HCT116 (cell line): ENCODE measurements around the gene NOP53. TPM values are rescaled to one million over a fixed set of nuclear protein-coding genes. Genes with fewer than 3 reads are reported as not detected.
"Not testable (repeated sequence)": the region's sequence is repeated elsewhere in the genome, so short reads cannot be mapped to it uniquely, and the experiment has no call there.

Experiments used
- ATAC-seq: fragments of 200-7000 bp; cut with Tn5 transposase; 2 replicates; pipeline ENCODE4 v1.9.1; 2020; ENCODE audit warnings: mild to moderate bottlenecking, moderate library complexity
- BruUV-seq: library from RNA; stranded (reverse); fragments of 400-500 nt; replicated peaks from 2 replicates; lab custom pipeline; 2021; lab: Mats Ljungman, UMichigan
- CTCF ChIA-PET: fragments of 300-600 bp; sonication (Branson Sonifier 250); formaldehyde crosslinking; loops from one replicate; lab custom pipeline; 2021; ENCODE audit warnings: antibody characterized with exemption; lab: Charles Lee
- POLR2A ChIA-PET: fragments of 300-600, 350-600 bp; sonication (Branson Sonifier 250); formaldehyde crosslinking; loops from one replicate; lab custom pipeline; 2021; ENCODE audit warnings: antibody characterized with exemption; lab: Charles Lee
- RAD21 ChIA-PET, 2 experiments: fragments of 300-600 bp; sonication (Branson Sonifier 250); formaldehyde crosslinking; loops; one replicate each; lab custom pipeline; 2023; ENCODE audit warnings: low total read pairs in 2 of 2; ENCODE audit not compliant: uncharacterized antibody in 2 of 2, unreplicated experiment in 2 of 2, low non-redundant PET in 1 of 2; lab: Charles Lee
- DNase-seq: peaks from one replicate; pipeline ENCODE4 v3.0.0-alpha.2; 2010; ENCODE audit warnings: low read depth, low spot score
- H2AFZ ChIP-seq: fragments of 200-600 bp; shearing (Covaris generic), sonication (generic); 2 replicates; pipeline ENCODE4 v1.6.1; 2017; ENCODE audit warnings: low read depth, mixed run types, mixed read lengths, antibody characterized with exemption, low read length; ENCODE audit not compliant: poor library complexity, severe bottlenecking
- H3K27ac ChIP-seq: 2 replicates; pipeline ENCODE4 v1.5.1; 2012; ENCODE audit warnings: low read depth, low read length
- H3K27me3 ChIP-seq: fragments of 200-600 bp; sonication (generic); 2 replicates; pipeline ENCODE4 v1.6.1; 2016; ENCODE audit warnings: mixed run types, low read length, mixed read lengths; ENCODE audit not compliant: insufficient read depth
- H3K36me3 ChIP-seq, 2 experiments: fragments of 200-500 bp in 1 of 2; fragments of 200-600 bp in 1 of 2; sonication (Bioruptor generic) in 1 of 2; sonication (generic) in 1 of 2; 2 replicates each; pipeline versions ENCODE4 v1.5.1 to v1.6.1; 2014 to 2016; ENCODE audit warnings: low read length in 2 of 2, inconsistent platforms in 1 of 2, mixed read lengths in 1 of 2, mixed run types in 1 of 2; ENCODE audit not compliant: insufficient read depth in 2 of 2, control insufficient read depth in 1 of 2
- H3K4me1 ChIP-seq, 2 experiments: fragments of 200-600 bp in 1 of 2; sonication (generic) in 1 of 2; 2 replicates each; pipeline versions ENCODE4 v1.5.1 to v1.6.1; 2012 to 2017; ENCODE audit warnings: low read length in 2 of 2, inconsistent platforms in 1 of 2, mild to moderate bottlenecking in 1 of 2, mixed read lengths in 1 of 2, mixed run types in 1 of 2, moderate library complexity in 1 of 2; ENCODE audit not compliant: insufficient read depth in 2 of 2, control insufficient read depth in 1 of 2
- H3K4me2 ChIP-seq: fragments of 200-600 bp; sonication (generic); 2 replicates; pipeline ENCODE4 v1.6.1; 2017; ENCODE audit warnings: mixed run types, low read length, mixed read lengths
- H3K4me3 ChIP-seq, 2 experiments: fragments of 200-600 bp in 1 of 2; sonication (generic) in 1 of 2; replicated peaks in 1 of 2; 2 replicates each; pipeline ENCODE4 v1.5.1; 2011 to 2016; ENCODE audit warnings: low read length in 2 of 2, control low read depth in 1 of 2, low read depth in 1 of 2, mild to moderate bottlenecking in 1 of 2, mixed read lengths in 1 of 2, mixed run types in 1 of 2
- H3K79me2 ChIP-seq: fragments of 200-600 bp; sonication (generic); 2 replicates; pipeline ENCODE4 v1.6.1; 2017; ENCODE audit warnings: mild to moderate bottlenecking, mixed run types, low read length, moderate library complexity, mixed read lengths; ENCODE audit not compliant: insufficient read depth
- H3K9ac ChIP-seq: fragments of 200-600 bp; sonication (generic); 2 replicates; pipeline ENCODE4 v1.6.1; 2016; ENCODE audit warnings: low read length, mixed read lengths
- H3K9me2 ChIP-seq: fragments of 200-600 bp; sonication (generic), shearing (Covaris generic); 2 replicates; pipeline ENCODE4 v1.6.1; 2017; ENCODE audit warnings: mixed run types, mild to moderate bottlenecking, moderate library complexity; ENCODE audit not compliant: insufficient read depth
- H3K9me3 ChIP-seq, 2 experiments: fragments of 200-500 bp in 1 of 2; fragments of 200-600 bp in 1 of 2; sonication (Bioruptor generic) in 1 of 2; sonication (generic) in 1 of 2; 2 replicates each; pipeline ENCODE4 v1.6.1; 2014 to 2017; ENCODE audit warnings: low read length in 2 of 2, mixed read lengths in 2 of 2, inconsistent platforms in 1 of 2, low read depth in 1 of 2, mild to moderate bottlenecking in 1 of 2, mixed run types in 1 of 2, moderate library complexity in 1 of 2; ENCODE audit not compliant: control insufficient read depth in 1 of 2, insufficient read depth in 1 of 2
- H4K20me1 ChIP-seq: fragments of 200-600 bp; sonication (generic), shearing (Covaris generic); 2 replicates; pipeline ENCODE4 v1.6.1; 2017; ENCODE audit warnings: mixed run types, mild to moderate bottlenecking, moderate library complexity; ENCODE audit not compliant: insufficient read depth
- RAD21 ChIP-seq: IDR thresholded peaks from 2 replicates; pipeline ENCODE4 v1.6.1; 2012; ENCODE audit warnings: low read depth, mild to moderate bottlenecking
- SP1 ChIP-seq: IDR thresholded peaks from 2 replicates; pipeline ENCODE4 v1.6.1; 2012; ENCODE audit warnings: low read depth
- ZFX ChIP-seq: fragments of 450-650 bp; IDR thresholded peaks from 2 replicates; pipeline ENCODE4 v1.6.1; 2017
- intact Hi-C: fragments of 100-400 bp; cut with micrococcal nuclease; formaldehyde crosslinking; loops from 2 replicates; pipeline ENCODE4 v1.10.0; 2022
- total RNA-seq: library from RNA; stranded (reverse); gene quantifications from one replicate; pipeline ENCODE4 v1.2.1, GENCODE V29; 2021; ENCODE audit not compliant: unreplicated experiment

The NOP53 gene
- total RNA-seq, 1 experiment from 2014 or later, result 322 TPM

DNA sequence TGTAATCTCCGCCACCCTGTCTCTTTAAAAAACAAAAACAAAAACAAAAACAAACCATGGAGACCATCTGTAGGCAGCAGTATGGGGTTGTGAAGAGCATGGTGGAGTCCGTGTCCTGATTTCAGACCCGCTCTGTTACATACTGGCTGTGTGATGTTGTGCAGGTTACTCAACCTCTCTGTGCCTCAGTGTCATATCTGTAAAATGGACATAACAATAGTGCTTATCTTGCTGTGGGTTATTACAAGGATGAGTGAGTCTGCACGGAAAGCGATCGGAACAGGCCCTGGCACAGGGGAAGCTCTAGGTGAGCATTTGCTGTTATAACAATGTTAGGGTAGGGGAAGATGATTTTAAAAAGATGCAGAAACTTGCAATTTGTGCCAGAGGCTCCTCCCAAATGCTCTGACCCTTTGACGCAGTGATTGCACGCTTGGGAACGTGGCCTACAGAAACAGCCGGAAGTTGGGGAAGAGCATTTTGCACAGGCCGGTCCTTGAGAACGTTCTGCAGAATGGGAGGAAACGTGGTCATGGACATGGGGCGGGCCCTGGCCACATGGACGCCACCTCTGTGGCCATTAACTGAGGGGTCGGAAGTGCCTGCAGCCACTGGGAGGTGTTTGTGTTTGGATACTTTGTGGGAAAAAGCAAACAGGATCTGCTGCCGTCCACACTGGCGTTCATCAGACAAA is 17.4 kb downstream of the NOP53 start:
- CTCF ChIA-PET, result no interaction called here

DNA sequence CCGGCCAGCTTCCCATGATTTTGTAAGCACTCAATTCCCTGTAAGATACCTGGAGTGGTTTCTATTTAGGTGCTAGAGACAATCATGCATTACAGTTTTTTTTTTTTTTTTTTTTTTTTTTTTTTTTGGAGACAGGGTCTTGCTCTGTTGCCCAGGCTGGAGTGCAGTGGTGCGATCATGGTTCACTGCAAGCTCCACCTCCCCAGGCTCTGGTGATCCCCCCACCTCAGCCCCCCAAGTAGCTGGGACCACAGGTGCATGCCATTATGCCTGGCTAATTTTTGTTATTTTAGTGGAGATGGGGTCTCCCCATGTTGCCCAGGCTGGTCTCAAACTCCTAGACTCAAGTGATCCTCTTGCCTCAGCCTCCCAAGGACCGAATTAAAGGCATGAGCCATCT is 19.4 kb downstream of the NOP53 start:
- H2AFZ ChIP-seq, H3K4me2 ChIP-seq, BruUV-seq, H3K79me2 ChIP-seq, H3K36me3 ChIP-seq, ATAC-seq, H3K9me2 ChIP-seq, H3K27me3 ChIP-seq, H3K4me3 ChIP-seq, H3K4me1 ChIP-seq, intact Hi-C loops, H3K27ac ChIP-seq, H3K9ac ChIP-seq, H4K20me1 ChIP-seq, DNase-seq, H3K9me3 ChIP-seq: not testable (repeated sequence)
- ChIA-PET RAD21 (interaction anchor here in 1 of 2 experiments (0.7 kb wide), 1 partner anchor 104 kb away, joined by 4 read pairs; no protein-coding TSS in a partner anchor), CTCF (interaction anchor here (1.3 to 2.7 kb wide), 4 partner anchors 12 to 99 kb away, joined by 3 to 16 read pairs (median 7); no protein-coding TSS in a partner anchor), POLR2A (interaction anchor here (1.1 to 1.5 kb wide), 2 partner anchors 11 to 13 kb away, joined by 5 read pairs; partner anchors contain the start of gene SELENOW)

More for the DNA sequence above, 17.4 kb downstream of the NOP53 start:
- peaks cover 0 to 7% of the 10 kb centered on the region in 2 experiments; a peak in 1 of 4 replicates for H3K4me1 ChIP-seq
- H2AFZ ChIP-seq, result no peak overlapping the region
- ChIA-PET RAD21 (no interaction called here), POLR2A (no interaction called here)
- H3K79me2 ChIP-seq, result no peaks in the 10 kb centered on the region
- no peak overlapping the region for H3K4me2 ChIP-seq
- no peak overlapping the region for H3K4me3 ChIP-seq
- no peak overlapping the region for H3K9ac ChIP-seq
- peaks cover 2 to 10% of the 10 kb centered on the region in 2 experiments; a peak in 3 of 4 replicates for H3K36me3 ChIP-seq
- intact Hi-C loops, result no loop called here
- peaks cover 6% of the 10 kb centered on the region; the same call in 1 of the 2 replicates for H4K20me1 ChIP-seq
- H3K27ac ChIP-seq, result no peak overlapping the region
- TF ChIP-seq SP1 (no peak), ZFX (no peak), RAD21 (no peak)
- no peaks in the 10 kb centered on the region for H3K9me2 ChIP-seq
- no peak for ATAC-seq
- DNase-seq, result no peak
- BruUV-seq, result no TSS peak
- H3K9me3 ChIP-seq, result no peaks in the 10 kb centered on the region
- H3K27me3 ChIP-seq, result no peaks in the 10 kb centered on the region
